D341Med (cell line): ENCODE results near the gene BNC2.

Experiments used
- DNase-seq: peaks from one replicate; pipeline ENCODE4 v3.0.0; 2012; ENCODE audit warnings: low spot score

BNC2 gene

DNA sequence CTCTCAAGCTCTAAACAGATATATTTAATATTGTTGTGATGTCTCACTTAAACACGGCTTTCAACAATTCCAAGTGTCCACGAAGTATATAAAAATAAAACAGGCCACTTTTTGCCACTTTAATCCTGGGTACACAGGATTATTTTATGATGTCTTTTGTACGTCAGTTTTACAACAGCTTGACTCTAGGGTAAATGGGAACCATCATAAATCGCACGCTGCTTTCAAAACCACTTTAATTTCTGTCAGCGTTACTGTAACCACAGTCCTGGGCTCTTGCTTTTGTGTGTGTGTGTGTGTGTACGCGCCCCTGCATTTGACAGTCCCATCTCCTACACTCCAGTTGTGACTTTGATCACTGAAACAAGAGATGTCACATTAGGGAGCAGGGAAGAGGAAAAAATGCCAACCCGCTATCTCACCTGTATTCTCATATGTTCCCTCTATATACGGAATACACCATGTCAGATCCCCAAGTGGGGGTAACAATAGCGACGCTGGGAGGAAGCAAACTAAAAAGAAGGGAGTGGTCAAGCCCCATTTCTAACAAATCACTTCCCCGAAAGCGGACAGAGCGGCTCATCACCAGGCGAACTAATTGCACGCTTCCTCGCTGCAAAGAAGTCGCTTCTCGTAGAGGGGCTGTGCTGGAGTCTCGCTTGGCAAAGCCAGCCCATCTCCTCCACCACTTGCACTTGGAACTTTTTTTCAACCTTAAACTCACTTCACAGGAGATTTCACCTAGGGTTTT is 1.2 kb downstream of the BNC2 start:
- no peak for DNase-seq

DNA sequence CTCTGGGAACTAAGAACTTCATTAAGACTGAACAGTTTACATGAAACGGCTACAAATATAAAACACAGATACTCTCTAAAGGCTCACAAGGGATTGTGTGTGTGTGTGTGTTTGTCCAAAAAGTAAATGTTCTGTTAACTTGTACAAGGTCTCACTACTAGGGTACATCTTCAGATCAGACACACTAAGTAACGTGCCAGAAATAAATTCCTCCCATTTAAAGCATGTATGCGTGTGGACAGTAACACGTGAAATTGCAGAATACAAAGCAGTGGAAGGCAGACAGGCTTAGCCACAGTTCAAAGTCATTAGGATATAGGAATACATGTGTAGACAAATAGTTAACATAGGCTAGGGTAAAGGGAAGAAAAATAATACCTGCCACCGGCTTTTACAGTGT is 1.8 kb downstream of the BNC2 start:
- no peak for DNase-seq

DNA sequence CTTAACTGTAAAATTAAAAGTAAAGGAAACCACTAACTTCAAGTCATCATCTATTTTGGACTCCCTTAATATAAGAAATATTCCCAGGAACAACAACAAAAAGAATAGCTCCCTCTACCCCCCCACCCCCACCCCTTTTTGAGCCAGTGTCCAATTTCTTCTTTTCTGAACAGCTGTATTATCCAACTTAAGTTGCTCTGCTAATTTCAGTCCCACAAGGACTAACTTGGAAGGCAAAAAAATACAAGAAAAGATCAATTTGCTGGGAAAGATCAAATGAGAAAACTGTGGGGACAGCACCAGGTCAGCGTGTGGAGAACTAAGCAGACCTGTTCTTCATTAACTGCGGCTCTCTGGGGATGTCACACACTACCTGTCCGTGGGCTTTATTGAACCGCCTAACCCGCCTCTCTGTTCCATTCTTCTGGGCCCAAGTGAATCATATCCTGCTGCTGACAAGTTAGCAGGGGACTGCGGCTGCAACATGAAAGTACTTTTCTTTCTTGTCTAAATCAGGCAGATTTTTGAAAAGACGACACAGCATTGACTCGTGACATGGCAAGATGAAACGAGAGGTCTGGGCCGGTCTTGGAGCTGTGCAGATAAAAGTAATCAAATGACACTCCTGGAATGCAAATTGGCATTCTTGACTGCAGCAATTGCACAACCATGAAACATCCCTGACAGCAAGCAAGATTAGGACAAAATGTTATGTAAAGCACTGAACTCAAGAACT is 2.7 kb downstream of the BNC2 start:
- no peak for DNase-seq

DNA sequence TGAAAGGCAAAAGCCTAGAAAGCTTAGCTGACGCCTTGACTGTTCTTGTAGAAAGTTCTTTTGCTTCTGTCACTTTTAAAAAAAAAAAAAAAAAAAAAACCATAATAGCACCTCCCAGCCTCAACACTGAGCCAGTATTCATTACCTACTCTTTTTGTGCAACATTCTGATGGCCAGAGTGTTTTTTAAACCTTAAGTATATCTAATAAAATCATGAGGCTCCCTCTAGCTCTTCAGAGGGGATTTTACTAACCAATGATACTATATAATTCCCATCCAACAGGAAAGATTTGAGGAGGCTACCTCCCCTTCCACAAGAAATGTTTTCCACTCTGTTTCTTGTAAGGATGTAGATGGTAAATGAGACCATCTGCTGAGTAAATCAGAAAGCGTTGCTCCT is 3.9 kb downstream of the BNC2 start:
- no peak for DNase-seq

DNA sequence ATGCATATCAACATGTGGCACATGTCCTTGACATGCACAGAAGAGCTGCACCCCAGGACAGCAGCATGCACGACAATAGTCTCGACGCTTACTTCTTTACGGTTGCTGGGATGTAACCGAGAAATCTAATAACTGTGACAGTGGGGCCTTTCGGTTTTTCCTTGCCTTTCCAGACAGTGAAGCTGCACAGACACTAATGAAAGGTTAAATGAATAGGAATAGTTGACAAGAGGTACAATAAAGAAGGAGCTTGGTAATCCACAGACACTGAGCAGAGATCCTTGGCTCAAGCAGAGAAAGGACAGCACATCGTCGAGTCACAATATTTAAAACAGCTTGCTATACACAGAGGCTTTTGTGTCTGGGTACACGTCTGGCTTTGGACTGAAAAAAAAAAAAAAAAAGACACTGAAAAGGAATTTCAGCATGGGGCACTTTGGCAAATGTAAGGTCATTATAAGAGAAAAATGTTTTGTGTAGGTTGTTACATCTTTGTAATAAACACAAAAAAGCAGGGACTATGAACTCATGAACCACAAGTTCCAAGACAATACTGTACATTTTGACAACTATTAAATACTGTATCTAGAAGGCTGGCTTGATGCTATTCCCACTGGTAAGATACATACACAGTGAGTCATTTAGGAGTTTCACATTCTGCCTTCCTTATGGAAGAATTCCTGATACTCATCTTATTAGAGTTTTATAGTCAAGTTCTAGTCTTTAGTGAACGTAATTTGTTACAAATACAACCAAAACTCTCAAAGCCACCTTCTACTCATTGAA is 5.6 kb downstream of the BNC2 start:
- no peak for DNase-seq

DNA sequence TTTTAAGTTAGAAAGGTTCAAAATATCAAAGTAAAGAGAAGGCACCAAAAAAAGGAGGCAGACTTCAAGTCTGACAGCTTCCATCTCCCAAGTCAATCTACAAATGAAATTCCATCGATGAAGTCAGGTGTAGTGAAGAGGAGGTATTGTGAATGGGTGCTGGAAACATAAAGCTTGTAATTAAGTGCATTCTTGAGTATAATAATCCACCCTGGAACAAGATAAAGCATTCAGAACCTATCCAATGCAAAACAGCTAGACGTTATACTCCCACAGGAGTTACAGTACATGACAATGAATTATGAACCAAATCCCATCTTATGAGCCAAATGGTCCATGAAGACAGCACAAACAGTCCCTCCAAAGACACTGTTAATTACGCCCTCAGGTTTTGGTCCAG is 22.3 kb downstream of the BNC2 start:
- DNase-seq = no peak

DNA sequence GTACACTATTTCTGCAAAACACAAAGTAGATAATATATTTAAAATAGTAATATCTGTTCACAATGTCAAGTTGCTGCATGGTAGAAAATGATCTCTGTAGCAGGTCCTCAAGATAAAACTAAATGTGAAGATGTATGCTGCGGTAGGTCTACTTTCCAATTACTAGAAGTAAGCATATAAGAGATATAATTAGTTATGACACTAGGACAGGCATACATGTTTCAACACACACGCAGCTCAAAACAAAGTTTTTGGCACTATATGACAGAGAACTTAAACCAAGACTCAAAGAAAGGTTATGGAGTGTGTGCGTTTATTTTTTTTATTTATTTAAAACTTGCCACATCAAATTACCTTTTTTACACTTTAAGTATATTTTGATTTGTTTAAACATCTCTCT is 23.5 kb downstream of the BNC2 start:
- no peak for DNase-seq

DNA sequence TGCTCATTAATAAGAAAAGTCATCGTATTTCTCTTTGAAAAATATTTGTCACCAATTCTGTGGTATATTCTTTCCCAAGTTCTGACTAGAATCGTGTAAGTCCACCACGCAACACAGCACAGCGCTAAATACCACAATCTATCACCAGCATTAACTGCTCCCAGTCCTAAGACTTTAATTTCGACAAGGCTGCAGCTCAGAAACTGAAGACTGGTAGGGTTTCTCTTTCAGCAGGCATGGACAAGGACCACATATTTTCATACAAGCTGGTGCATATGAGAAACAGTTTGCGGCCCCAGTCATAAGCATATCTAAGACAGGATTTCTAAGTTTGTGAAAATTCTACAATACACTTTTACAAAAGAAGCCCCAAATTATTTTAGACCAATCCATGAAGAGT is 24.1 kb downstream of the BNC2 start:
- no peak for DNase-seq

DNA sequence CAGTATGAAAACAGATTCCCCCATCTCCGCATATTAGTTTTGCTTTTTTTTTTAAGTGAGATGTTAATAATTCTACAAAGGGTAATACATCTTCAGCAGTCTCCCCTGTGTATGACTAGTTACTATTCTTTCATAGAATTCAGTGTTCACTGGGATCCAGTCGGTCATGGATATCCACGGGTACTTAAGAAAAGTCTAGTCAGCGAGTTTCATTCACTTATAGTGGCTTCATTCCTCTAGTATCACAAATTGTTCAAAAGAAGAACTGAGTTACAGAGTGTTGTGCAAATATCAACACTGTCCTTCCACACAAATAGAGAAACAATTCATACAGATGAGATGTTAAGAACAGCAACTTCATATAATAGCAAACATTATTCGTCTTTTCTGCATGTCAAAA is 35.7 kb downstream of the BNC2 start:
- DNase-seq = no peak

DNA sequence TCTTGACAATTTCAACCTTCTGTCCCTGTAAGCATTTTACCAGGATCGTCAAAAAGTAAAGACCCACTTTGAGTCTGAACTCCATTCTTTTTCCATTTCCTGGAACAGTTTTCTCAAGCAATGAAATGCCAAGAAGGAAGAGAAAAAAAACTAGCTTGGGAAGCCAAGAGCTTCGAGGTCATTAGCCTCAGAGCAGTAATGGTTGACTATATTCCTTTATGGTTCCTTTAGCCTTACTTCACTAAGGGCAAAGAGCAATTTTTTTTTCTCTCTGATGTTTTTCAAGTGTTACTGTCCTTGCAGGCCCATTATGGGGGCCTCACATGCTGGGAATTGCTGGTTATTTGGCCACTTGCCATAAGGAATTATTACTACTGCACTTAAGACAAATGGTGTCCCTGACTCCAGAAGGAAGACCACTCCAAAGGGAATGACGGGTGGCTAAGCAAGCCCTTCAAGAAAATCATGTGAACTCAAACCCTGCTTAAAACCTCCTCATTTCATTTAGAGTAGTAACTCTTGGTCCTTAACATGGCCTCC is 37.1 kb downstream of the BNC2 start:
- DNase-seq = no peak

DNA sequence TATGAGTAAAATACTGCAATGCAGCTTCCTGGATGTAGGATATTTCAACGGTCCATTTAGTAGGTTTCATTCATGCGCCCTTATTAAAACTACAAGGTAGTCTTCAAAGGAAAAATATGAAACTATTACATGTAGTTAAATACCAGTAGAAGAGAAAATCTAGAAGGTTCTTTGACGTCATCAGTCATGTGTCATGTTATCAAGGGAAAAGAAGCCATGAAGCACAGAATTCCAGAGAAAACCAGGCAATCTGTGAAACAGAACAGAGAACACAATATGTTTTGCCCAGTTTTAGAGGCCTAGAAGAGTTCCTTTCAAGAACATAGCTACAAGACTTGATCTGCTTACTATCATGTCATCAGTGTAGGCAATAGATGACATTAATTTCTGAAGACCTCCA is 38.4 kb downstream of the BNC2 start:
- DNase-seq = no peak

DNA sequence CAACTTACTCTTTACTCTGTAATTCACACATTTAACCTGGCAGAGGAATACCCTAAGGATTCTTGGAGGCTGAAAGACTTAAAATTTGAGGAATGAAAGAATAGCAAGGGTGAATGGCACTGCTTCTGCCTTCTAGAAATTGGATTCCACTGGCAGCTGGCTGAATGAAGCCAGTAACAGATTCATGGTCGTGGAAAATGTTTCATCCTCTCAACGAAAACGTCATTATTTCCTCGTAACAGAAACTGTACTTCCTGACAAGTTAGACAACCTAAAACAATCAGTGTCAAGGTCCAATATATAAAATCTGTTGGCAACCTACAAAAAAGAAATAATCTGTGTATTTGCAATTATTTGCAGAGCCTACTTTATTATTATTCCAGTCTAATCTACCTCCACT is 39.7 kb downstream of the BNC2 start:
- DNase-seq = no peak

DNA sequence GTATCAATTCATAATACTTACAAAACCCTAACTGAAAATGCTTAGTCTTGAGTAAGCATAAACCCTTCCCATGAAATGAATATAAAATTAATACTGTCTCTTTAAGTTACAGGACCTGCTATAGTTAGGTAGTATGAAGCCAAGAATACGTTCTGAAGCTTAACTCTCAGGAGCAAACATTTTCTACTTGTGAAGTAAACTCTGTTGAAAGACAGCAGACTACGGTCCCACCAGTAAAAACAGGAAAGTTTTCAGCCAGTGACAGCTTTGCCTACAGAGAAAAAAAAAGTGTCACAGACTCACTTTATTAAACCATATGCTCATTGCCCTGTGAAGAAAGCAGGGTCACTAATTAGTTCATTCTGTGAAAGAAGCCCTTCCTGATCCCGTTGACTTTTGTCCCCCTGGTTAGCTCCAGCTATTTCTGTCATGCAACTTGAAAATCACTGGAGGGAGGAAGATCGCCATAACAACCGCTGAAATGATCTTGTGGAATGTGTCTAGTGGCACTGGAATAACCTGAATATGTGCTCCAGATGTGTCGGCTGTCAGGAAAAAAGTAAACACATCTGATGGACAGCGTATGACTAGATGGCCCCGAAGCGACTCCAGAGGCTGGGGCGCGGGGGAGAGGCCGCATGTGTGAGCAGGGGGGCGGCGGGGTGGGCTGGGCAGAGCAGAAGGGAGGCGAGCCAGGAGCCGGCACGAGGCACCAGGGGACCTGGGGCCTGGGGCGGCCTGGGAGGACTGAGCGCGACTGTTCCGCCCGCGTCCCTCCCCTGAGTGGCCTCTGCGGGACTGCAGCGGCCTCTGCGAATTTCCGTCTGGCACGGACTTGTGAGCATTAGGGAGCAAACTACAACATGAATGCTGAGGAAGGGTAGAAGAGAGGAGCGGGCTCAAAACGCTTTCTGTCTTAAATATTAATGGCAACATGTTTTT is 41.9 kb downstream of the BNC2 start:
- no peak for DNase-seq

DNA sequence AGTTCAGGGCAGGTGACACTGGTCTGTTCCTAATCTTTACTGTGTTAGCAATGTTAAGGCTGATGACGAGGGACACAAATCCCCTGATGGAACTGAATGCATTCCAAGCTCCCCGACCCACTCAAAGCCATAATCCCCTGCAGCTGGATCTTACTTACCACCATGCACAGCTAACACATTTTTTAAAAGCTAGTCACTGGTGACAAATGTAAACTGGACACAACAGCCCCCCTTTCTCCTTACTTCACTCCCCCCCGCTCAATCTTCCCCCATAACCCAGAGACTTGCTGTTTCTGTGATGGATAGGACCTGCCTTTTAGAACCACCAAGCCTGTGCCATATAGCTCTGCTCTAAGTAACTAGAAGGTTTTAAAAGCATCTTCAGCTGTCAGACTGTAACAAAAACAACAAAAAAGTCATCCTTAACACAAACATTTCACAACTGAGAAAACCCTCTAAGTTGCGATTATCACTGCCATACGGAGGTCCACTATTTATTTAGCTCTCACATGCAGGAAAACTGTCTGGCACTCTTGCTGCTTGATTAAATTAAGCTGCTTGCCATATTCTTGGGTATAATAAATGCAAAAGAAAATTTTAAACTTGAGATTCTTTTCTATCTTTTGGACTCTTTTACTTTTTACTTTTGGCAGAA is 44.4 kb downstream of the BNC2 start:
- no peak for DNase-seq

DNA sequence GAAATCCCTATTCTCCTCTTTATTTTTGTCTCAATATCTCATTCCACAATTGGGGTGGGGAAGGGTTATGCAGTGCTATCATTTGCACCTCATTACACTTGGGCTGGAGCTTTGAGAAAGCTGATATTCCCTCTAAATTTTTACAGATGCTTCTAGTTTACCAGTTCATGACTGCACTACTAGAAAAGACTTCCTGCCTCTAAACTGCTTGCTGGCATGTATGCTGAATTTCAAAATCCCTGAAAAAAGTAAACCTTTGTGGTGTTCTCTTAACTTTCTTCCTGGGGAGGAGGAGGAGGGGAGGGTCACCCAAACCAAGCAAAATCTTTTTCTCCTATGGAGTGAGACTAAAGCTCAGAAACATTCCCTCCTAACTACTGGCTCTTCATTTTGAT is 45.1 kb downstream of the BNC2 start:
- DNase-seq = no peak

DNA sequence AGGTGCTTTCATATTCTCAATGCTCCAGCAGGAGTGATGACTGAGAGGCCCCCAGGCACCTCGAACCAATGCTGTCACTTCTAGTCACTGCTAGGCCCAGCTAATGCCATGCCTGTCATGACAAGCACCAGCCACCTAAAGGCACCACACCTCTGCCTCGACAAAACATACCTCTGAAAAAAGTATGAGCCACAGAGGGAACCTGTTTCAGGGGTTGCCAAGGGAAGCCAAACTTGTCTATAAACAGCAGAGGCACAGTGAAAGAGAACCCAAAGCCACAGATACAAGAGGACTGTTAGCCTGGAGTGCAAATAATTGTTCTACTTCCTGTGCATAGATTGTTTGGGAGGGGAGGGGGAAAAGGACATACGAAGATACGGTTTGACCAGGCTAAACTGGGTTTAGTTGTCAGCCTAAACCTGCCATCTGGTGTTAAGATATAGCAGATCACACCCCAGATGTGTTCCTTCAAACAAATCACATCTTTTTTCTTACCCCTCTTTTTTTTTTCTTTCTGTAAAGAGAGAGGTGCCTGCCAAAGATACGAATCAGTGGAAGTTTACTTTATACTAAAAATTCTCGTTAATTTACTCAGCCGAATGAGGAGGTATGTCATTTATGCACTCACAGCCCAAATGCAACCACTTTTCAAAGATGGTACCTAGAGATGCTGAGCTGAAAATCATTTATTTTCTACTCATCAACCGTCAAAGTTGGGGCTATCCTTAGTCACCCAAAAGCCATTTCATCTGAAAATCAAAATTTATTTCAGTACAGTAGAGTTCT is 45.7 kb downstream of the BNC2 start:
- DNase-seq = no peak

DNA sequence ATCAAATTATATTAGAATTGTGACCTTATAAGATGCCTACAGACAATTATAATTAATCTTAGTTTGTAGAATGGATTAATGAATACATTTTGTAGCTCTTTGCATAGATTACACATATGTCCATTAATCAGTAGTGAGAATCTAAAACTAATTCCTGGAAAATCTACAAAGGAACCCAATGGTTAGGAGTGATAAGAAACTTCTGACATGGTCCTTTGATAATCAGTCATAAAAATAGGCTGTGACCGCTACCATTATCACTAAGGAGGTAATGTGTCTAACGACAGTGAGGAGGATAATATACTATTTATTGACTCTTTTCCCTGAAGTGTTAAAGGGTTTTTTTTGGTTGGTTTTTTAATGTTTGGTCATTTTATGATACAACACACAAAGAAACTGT is 46.6 kb downstream of the BNC2 start:
- DNase-seq = no peak

DNA sequence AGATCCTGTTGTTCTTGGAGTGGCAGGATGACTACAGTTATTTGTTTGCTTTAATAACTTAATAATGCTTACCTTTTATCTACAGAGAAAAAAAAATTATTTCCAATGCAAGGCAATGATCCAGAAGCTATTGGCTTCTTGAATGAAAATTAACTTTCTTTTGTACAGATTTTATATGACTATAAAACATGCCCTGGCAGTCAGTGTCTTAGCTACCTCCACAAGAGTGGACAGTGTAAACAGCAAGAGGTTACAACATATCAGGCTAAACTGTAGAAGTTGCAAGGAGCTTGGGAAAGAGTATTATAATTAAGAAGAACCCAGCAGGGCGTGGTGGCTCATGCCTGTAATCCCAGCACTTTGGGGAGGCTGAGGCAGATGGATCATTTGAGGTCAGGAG is 49.1 kb downstream of the BNC2 start:
- no peak for DNase-seq

DNA sequence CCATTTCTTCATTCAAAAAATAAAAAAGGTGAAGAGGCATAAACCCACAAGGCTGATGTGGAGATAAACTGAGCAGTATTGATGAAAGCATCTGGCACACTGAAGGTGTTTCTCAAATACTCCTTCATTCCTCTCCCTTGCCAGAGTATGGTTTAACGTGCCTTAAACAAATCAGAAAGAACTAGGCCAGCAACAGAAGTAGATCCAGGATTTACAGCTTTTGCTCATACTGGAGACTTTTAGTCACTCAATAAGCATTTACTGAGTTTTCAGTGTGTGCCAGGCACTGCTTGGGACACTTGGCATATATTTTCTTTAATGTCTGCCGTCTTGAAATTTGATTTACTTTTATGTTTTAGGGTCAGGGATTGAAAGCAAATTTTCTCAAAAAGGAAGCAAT is 53.0 kb downstream of the BNC2 start:
- no peak for DNase-seq

DNA sequence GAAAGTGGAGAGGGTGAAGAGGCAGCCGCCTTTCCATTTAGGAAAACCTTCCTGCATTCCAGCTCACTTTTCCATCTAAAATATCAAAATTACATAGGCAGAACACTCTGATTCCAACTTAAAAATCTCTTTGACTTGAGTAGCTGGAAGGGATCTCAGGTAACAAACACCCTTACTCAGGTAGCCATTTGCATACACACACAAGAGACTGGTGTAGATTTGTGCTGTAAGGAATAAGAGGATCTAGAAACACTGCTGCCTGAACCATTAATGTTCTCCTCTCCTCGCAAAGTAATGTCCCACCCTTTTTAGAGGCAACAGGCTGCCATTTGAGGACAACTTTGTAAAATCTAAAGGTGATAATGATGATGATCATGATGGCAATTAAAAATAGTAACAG is 53.5 kb downstream of the BNC2 start:
- DNase-seq = no peak
